D721Med (cell line): ENCODE results near the gene WEE2.

ENCODE experiments used
- DNase-seq: peaks from one replicate; pipeline ENCODE4 v3.0.0; 2011; ENCODE audit warnings: low spot score; ENCODE audit not compliant: insufficient read length
- FAIRE-seq: peaks from 2 replicates; lab custom pipeline; 2011; peaks lifted over from hg19 to GRCh38; lab: Jason Lieb, UNC
- CTCF ChIP-seq: IDR thresholded peaks from 2 replicates; pipeline ENCODE4 v1.5.1; 2012; ENCODE audit warnings: mild to moderate bottlenecking, control low read depth; ENCODE audit not compliant: insufficient read depth; ENCODE audit errors: missing control alignments

The WEE2 gene

GRCh38 chr7:141731476-141732149, 23.5 kb downstream of the WEE2 start:
- FAIRE-seq (no peak), DNase-seq (no peak)
- no peak for TF ChIP-seq CTCF

- DNase-seq = no peak
- no peak for TF ChIP-seq CTCF
- no peak for FAIRE-seq
Observed at GRCh38 chr7:141737118-141737835, 29.1 kb downstream of the WEE2 start.

- DNase-seq (peak; percentile 53), FAIRE-seq (no peak)
- TF ChIP-seq CTCF = peak; percentile 90
Observed at GRCh38 chr7:141737836-141738591, 29.9 kb downstream of the WEE2 start, which contains the start of gene SSBP1. SSBP1 (plus strand) TSS chr7:141738358; CDS start chr7:141739167, 809 bp downstream.

GRCh38 chr7:141738592-141739013, 30.4 kb downstream of the WEE2 start:
- DNase-seq (no peak), FAIRE-seq (no peak)
- TF ChIP-seq CTCF = peak; percentile 32

GRCh38 chr7:141739250-141739649, 31.1 kb downstream of the WEE2 start:
- no peak for TF ChIP-seq CTCF
- no peak for FAIRE-seq
- no peak for DNase-seq

GRCh38 chr7:141742229-141742628, 34.1 kb downstream of the WEE2 start:
- TF ChIP-seq CTCF = no peak
- FAIRE-seq (no peak), DNase-seq (no peak)
